Kidney (tissue), 14 donors: ENCODE data around the gene SPACA7. TPM values are rescaled to one million over a fixed set of nuclear protein-coding genes. Genes with fewer than 3 reads are reported as not detected.
A peak's percentile ranks its signal among the peaks of the same experiment; 100 is the strongest.

Experiments used
- DNase-seq, 5 donors: peaks; one replicate each; pipeline ENCODE4 v3.0.0-alpha.2; 2013 to 2020
- FAIRE-seq: peaks from 2 replicates; lab custom pipeline; 2012; peaks lifted over from hg19 to GRCh38; lab: Jason Lieb, UNC
- H3K27ac ChIP-seq, 2 donors: one replicate each; pipeline ENCODE4 v1.7.0; 2013; ENCODE audit warnings: low read depth in 2 of 2, low read length in 2 of 2, inconsistent platforms in 1 of 2
- H3K27me3 ChIP-seq: one replicate; pipeline ENCODE4 v1.7.1; 2013; ENCODE audit warnings: low read length, inconsistent platforms; ENCODE audit not compliant: control insufficient read depth, insufficient read depth
- H3K36me3 ChIP-seq, 3 donors: one replicate each; pipeline versions ENCODE4 v1.7.0 to v1.7.1; 2013; ENCODE audit warnings: low read length in 3 of 3, control low read depth in 1 of 3, inconsistent platforms in 1 of 3; ENCODE audit not compliant: insufficient read depth in 3 of 3, control insufficient read depth in 2 of 3
- H3K4me1 ChIP-seq, 3 donors: one replicate each; pipeline versions ENCODE4 v1.7.0 to v1.7.1; 2013; ENCODE audit warnings: low read length in 3 of 3, inconsistent platforms in 1 of 3, low read depth in 1 of 3; ENCODE audit not compliant: control insufficient read depth in 2 of 3, insufficient read depth in 2 of 3
- H3K4me3 ChIP-seq, 3 donors: one replicate each; pipeline versions ENCODE4 v1.7.0 to v1.8.1; 2013; ENCODE audit warnings: low read length in 3 of 3, control low read depth in 1 of 3, inconsistent platforms in 1 of 3
- H3K9ac ChIP-seq, 3 donors: one replicate each; pipeline versions ENCODE4 v1.7.0 to v1.7.1; 2013; ENCODE audit warnings: low read length in 3 of 3, control low read depth in 1 of 3, inconsistent platforms in 1 of 3
- H3K9me3 ChIP-seq, 3 donors: one replicate each; pipeline versions ENCODE4 v1.7.0 to v1.7.1; 2013; ENCODE audit warnings: low read length in 3 of 3, control low read depth in 1 of 3, inconsistent platforms in 1 of 3; ENCODE audit not compliant: control insufficient read depth in 2 of 3, insufficient read depth in 1 of 3
- intact Hi-C: fragments of 100-400 bp; cut with DNase I; formaldehyde crosslinking; loops from one replicate; pipeline ENCODE4 v1.11.1; 2022
- polyA plus RNA-seq: library from polyadenylated mRNA; stranded (reverse); fragments of 350-450 nt; fragmentation: Illumina TruSeq; extraction: RNeasy Lipid Tissue Mini Kit (QIAGEN cat#74804); gene quantifications from one replicate; pipeline ENCODE4 v1.2.3, GENCODE V29; 2014; ENCODE audit warnings: low read depth, low replicate concordance; ENCODE audit not compliant: insufficient read depth
- total RNA-seq: library from RNA; stranded (reverse); fragmentation: NEBNext Ultra II Directional; extraction: Animal tissue kit (Norgen Biotek cat#: 25700); gene quantifications from one replicate; pipeline ENCODE4 v1.2.1, GENCODE V29; 2021
- TF ChIP-seq, protein P1 (sequence below): IDR thresholded peaks from 3 replicates; pipeline ENCODE4 v1.5.1; 2012; ENCODE audit warnings: mild to moderate bottlenecking, moderate library complexity, borderline replicate concordance; ENCODE audit not compliant: insufficient read depth; ENCODE audit errors: extremely low read depth
- donor health status: control.
- donor health status: control.
- donor health status: control.
- donor health status: control.
- donor health status: control.
- donor health status: DM: yes; HTN: yes; CAD: no.
- donor health status: Normal renal cell carcinoma (clear cell type).

SPACA7 gene
- total and polyA plus RNA-seq, 2 donors from 2014 or later: not detected

GRCh38 chr13:112342841-112343361 is 33.3 kb upstream of the SPACA7 start:
- H3K36me3 ChIP-seq: no peaks in the 10 kb centered on the region
- H3K4me1 ChIP-seq: no peaks in the 10 kb centered on the region
- FAIRE-seq (no peak), DNase-seq (peak in 1 of 5 donors; percentile 70)
- intact Hi-C loops: no loop called here
- H3K27ac ChIP-seq: no peak overlapping the region
- TF ChIP-seq, protein P1, sequence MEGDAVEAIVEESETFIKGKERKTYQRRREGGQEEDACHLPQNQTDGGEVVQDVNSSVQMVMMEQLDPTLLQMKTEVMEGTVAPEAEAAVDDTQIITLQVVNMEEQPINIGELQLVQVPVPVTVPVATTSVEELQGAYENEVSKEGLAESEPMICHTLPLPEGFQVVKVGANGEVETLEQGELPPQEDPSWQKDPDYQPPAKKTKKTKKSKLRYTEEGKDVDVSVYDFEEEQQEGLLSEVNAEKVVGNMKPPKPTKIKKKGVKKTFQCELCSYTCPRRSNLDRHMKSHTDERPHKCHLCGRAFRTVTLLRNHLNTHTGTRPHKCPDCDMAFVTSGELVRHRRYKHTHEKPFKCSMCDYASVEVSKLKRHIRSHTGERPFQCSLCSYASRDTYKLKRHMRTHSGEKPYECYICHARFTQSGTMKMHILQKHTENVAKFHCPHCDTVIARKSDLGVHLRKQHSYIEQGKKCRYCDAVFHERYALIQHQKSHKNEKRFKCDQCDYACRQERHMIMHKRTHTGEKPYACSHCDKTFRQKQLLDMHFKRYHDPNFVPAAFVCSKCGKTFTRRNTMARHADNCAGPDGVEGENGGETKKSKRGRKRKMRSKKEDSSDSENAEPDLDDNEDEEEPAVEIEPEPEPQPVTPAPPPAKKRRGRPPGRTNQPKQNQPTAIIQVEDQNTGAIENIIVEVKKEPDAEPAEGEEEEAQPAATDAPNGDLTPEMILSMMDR: no peak
- H3K9ac ChIP-seq: no peak overlapping the region
- no peaks in the 10 kb centered on the region for H3K9me3 ChIP-seq
- no peak overlapping the region for H3K4me3 ChIP-seq
- peaks cover 12% of the 10 kb centered on the region for H3K27me3 ChIP-seq

DNA sequence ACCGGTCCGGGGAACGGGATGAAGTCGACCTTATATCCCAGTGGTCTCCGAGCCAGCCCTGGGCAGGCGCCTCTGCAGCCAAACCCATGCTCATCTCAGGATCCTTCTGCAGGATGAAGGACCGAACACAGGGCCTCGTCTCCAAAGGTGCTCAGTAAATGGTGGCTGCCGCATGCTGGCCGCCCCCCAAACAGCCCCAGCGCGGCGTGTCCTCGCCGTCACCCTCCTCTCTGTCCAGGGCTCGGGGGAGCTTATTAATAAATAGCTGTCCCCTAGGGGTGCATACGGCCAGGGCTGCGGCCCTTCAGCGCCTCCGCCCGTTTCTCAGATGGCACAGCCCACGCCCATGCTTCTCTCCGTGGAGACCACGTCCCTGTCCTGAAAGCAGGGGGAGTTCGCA is 32.6 kb upstream of the SPACA7 start:
- Histone ChIP-seq H3K4me3 (no peak overlapping the region), H3K27ac (no peak overlapping the region), H3K9me3 (no peaks in the 10 kb centered on the region), H3K27me3 (peaks cover 12% of the 10 kb centered on the region), H3K36me3 (no peaks in the 10 kb centered on the region), H3K4me1 (no peaks in the 10 kb centered on the region), H3K9ac (no peak overlapping the region)
- intact Hi-C loops: no loop called here
- TF ChIP-seq, protein P1: no peak
- DNase-seq: peak in 1 of 5 donors; percentile 32
- no peak for FAIRE-seq

- DNase-seq (peak in 1 of 5 donors; percentile 36), FAIRE-seq (no peak)
- TF ChIP-seq, protein P1: no peak
- intact Hi-C loops: no loop called here
- Histone ChIP-seq H3K27ac (no peak overlapping the region), H3K27me3 (peaks cover 12% of the 10 kb centered on the region), H3K9ac (no peak overlapping the region), H3K4me3 (no peak overlapping the region), H3K9me3 (no peaks in the 10 kb centered on the region), H3K36me3 (no peaks in the 10 kb centered on the region), H3K4me1 (no peaks in the 10 kb centered on the region)
Observed at GRCh38 chr13:112345826-112346172, 30.4 kb upstream of the SPACA7 start.
